GM23338 (cell line): ENCODE data around the gene MEMO1. TPM values are rescaled to one million over a fixed set of nuclear protein-coding genes. Genes with fewer than 3 reads are reported as not detected.

Experiments used
- ATAC-seq: fragments of 200-7000 bp; cut with Tn5 transposase; 3 replicates; pipeline ENCODE4 v1.9.1; 2020
- DNase-seq: peaks from one replicate; pipeline ENCODE4 v3.0.0-alpha.2; 2015; ENCODE audit warnings: low spot score
- H2AFZ ChIP-seq: fragments of 200-600 bp; sonication (generic); 2 replicates; pipeline ENCODE4 v1.8.0; 2016; ENCODE audit warnings: antibody characterized with exemption, mild to moderate bottlenecking, moderate library complexity
- H3F3A ChIP-seq: fragments of 200-600 bp; sonication (generic); replicated peaks from 2 replicates; pipeline ENCODE4 v1.8.0; 2017; ENCODE audit warnings: antibody characterized with exemption, mixed run types, low read depth
- H3K27ac ChIP-seq: fragments of 200-600 bp; sonication (generic); 2 replicates; pipeline ENCODE4 v1.6.1; 2016; ENCODE audit warnings: low read depth
- H3K27me3 ChIP-seq: fragments of 200-600 bp; sonication (generic); 2 replicates; pipeline ENCODE4 v1.8.0; 2016; ENCODE audit warnings: mild to moderate bottlenecking, mixed run types, moderate library complexity; ENCODE audit not compliant: insufficient read depth
- H3K36me3 ChIP-seq: fragments of 200-600 bp; sonication (generic); 2 replicates; pipeline ENCODE4 v1.8.0; 2016; ENCODE audit warnings: mild to moderate bottlenecking; ENCODE audit not compliant: insufficient read depth
- H3K4me1 ChIP-seq: fragments of 200-600 bp; sonication (generic); 2 replicates; pipeline ENCODE4 v1.8.0; 2016; ENCODE audit warnings: mild to moderate bottlenecking, moderate library complexity; ENCODE audit not compliant: insufficient read depth
- H3K4me2 ChIP-seq: fragments of 200-600 bp; sonication (generic); 2 replicates; pipeline ENCODE4 v1.7.1; 2017; ENCODE audit warnings: mixed run types
- H3K4me3 ChIP-seq: fragments of 200-600 bp; sonication (generic); 2 replicates; pipeline ENCODE4 v1.6.1; 2016; ENCODE audit warnings: mixed run types
- H3K79me2 ChIP-seq: fragments of 200-600 bp; sonication (generic); replicated peaks from 2 replicates; pipeline ENCODE4 v1.8.0; 2017; ENCODE audit warnings: mild to moderate bottlenecking; ENCODE audit not compliant: insufficient read depth
- H3K9me2 ChIP-seq: fragments of 200-600 bp; sonication (generic); 2 replicates; pipeline ENCODE4 v1.8.0; 2017; ENCODE audit not compliant: insufficient read depth
- H4K20me1 ChIP-seq: fragments of 200-600 bp; sonication (generic); replicated peaks from 2 replicates; pipeline ENCODE4 v1.8.0; 2017; ENCODE audit warnings: mild to moderate bottlenecking; ENCODE audit not compliant: insufficient read depth
- H3K27ac Mint-ChIP-seq: 2 replicates; pipeline ENCODE4 v1.8.0; 2020; ENCODE audit warnings: inconsistent platforms, mild to moderate bottlenecking, moderate library complexity, mixed read lengths
- H3K27me3 Mint-ChIP-seq: 3 replicates; pipeline ENCODE4 v1.8.0; 2022; ENCODE audit warnings: low read depth, mild to moderate bottlenecking, moderate library complexity, mixed read lengths, inconsistent platforms; ENCODE audit not compliant: insufficient read depth, poor library complexity
- H3K36me3 Mint-ChIP-seq: 3 replicates; pipeline ENCODE4 v1.8.0; 2021; ENCODE audit warnings: low read depth, mild to moderate bottlenecking, inconsistent platforms, moderate library complexity, mixed read lengths
- H3K4me1 Mint-ChIP-seq: 3 replicates; pipeline ENCODE4 v1.8.0; 2020; ENCODE audit warnings: mild to moderate bottlenecking, inconsistent platforms, mixed read lengths
- H3K4me3 Mint-ChIP-seq: 3 replicates; pipeline ENCODE4 v1.8.0; 2021; ENCODE audit warnings: moderate library complexity, mild to moderate bottlenecking, inconsistent platforms, mixed read lengths
- H3K9me3 Mint-ChIP-seq: 3 replicates; pipeline ENCODE4 v1.8.0; 2020; ENCODE audit warnings: moderate library complexity, mild to moderate bottlenecking, inconsistent platforms, mixed read lengths
- CREB1 ChIP-seq: fragments of 250-450 bp; sonication (Bioruptor Pico); IDR thresholded peaks from 2 replicates; pipeline ENCODE4 v1.5.0; 2020; ENCODE audit warnings: low read depth, mild to moderate bottlenecking, moderate library complexity
- EZH2 ChIP-seq: fragments of 200-600 bp; sonication (generic); IDR thresholded peaks from one replicate; pipeline ENCODE4 v1.8.0; 2017; ENCODE audit warnings: antibody characterized with exemption, mild to moderate bottlenecking, low read depth; ENCODE audit not compliant: unreplicated experiment
- EZH2phosphoT487 ChIP-seq: fragments of 200-600 bp; sonication (generic); IDR thresholded peaks from one replicate; pipeline ENCODE4 v1.8.1; 2018; ENCODE audit warnings: antibody characterized with exemption; ENCODE audit not compliant: unreplicated experiment
- JUNB ChIP-seq: IDR thresholded peaks from one replicate; pipeline ENCODE4 v1.6.1; 2016; ENCODE audit warnings: antibody characterized with exemption; ENCODE audit not compliant: unreplicated experiment
- NANOG ChIP-seq: IDR thresholded peaks from 2 replicates; pipeline ENCODE4 v1.6.1; 2016; ENCODE audit warnings: antibody characterized with exemption, borderline replicate concordance
- POLR2AphosphoS5 ChIP-seq: IDR thresholded peaks from 2 replicates; pipeline ENCODE4 v1.6.1; 2016; ENCODE audit warnings: antibody characterized with exemption, low read depth
- ZNF331 ChIP-seq: fragments of 250-450 bp; sonication (Bioruptor Pico); IDR thresholded peaks from 2 replicates; pipeline ENCODE4 v1.5.0; 2020; ENCODE audit warnings: low read depth, mild to moderate bottlenecking, moderate library complexity
- polyA plus RNA-seq: library from polyadenylated mRNA; unstranded; fragments of >200 nt; fragmentation: Nextera tagmentation; extraction: Ambion mirVana; gene quantifications from 2 replicates; pipeline ENCODE4 v1.2.1, GENCODE V29; 2016
- total RNA-seq: library from RNA; depleted of rRNA; stranded (reverse); fragments of >200 nt; shearing (Covaris generic); gene quantifications from 2 replicates; pipeline ENCODE4 v1.2.3, GENCODE V29; 2014
- TF ChIP-seq, protein P1 (sequence below), 2 experiments: fragments of 200-600 bp in 1 of 2; sonication (generic) in 1 of 2; conservative IDR thresholded peaks; 2 replicates each; pipeline versions ENCODE4 v1.5.1 to v1.6.1; 2016 to 2017; ENCODE audit warnings: antibody characterized with exemption in 2 of 2, low read depth in 2 of 2, mild to moderate bottlenecking in 2 of 2, moderate library complexity in 1 of 2
- TF ChIP-seq, protein P2 (sequence below): fragments of 250-450 bp; sonication (Bioruptor Pico); IDR thresholded peaks from 2 replicates; pipeline ENCODE4 v1.5.0; 2020; ENCODE audit warnings: mild to moderate bottlenecking, moderate library complexity
- TF ChIP-seq, protein P3 (sequence below): IDR thresholded peaks from 2 replicates; pipeline ENCODE4 v1.6.1; 2016; ENCODE audit warnings: antibody characterized with exemption

MEMO1 gene
- total and polyA plus RNA-seq, 2 experiments from 2014 or later: 39.1 to 67.0 TPM

DNA sequence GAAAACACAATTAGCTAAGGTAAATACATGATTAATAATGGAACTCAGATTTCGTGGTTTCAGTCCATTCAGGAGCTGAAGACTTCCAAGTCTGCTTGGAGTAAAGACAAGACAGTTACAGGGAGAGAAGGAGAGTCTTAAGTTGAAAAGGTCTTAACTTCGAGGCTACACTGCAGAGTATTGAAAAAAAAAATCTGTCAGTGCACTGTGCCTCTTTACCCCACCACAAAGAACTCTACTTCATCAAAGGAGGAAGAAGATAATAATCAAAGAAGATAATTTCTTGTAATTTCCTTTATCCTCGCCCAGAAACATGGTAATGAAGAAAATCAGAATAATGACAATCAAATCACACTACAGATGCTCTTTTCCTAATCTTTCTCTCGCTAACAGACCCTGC, 75.4 kb downstream of the MEMO1 start:
- no peak overlapping the region for H2AFZ ChIP-seq
- TF ChIP-seq, protein P1, sequence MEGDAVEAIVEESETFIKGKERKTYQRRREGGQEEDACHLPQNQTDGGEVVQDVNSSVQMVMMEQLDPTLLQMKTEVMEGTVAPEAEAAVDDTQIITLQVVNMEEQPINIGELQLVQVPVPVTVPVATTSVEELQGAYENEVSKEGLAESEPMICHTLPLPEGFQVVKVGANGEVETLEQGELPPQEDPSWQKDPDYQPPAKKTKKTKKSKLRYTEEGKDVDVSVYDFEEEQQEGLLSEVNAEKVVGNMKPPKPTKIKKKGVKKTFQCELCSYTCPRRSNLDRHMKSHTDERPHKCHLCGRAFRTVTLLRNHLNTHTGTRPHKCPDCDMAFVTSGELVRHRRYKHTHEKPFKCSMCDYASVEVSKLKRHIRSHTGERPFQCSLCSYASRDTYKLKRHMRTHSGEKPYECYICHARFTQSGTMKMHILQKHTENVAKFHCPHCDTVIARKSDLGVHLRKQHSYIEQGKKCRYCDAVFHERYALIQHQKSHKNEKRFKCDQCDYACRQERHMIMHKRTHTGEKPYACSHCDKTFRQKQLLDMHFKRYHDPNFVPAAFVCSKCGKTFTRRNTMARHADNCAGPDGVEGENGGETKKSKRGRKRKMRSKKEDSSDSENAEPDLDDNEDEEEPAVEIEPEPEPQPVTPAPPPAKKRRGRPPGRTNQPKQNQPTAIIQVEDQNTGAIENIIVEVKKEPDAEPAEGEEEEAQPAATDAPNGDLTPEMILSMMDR (conservative IDR thresholded peaks at IDR 0.05; ENCODE audit: low read depth in 2 of 2): no peak
- TF ChIP-seq POLR2AphosphoS5 (no peak), NANOG (no peak), ZNF331 (CRISPR knock-in tag) (no peak), EZH2 (no peak), CREB1 (no peak), EZH2phosphoT487 (no peak), JUNB (no peak)
- TF ChIP-seq, protein P2, sequence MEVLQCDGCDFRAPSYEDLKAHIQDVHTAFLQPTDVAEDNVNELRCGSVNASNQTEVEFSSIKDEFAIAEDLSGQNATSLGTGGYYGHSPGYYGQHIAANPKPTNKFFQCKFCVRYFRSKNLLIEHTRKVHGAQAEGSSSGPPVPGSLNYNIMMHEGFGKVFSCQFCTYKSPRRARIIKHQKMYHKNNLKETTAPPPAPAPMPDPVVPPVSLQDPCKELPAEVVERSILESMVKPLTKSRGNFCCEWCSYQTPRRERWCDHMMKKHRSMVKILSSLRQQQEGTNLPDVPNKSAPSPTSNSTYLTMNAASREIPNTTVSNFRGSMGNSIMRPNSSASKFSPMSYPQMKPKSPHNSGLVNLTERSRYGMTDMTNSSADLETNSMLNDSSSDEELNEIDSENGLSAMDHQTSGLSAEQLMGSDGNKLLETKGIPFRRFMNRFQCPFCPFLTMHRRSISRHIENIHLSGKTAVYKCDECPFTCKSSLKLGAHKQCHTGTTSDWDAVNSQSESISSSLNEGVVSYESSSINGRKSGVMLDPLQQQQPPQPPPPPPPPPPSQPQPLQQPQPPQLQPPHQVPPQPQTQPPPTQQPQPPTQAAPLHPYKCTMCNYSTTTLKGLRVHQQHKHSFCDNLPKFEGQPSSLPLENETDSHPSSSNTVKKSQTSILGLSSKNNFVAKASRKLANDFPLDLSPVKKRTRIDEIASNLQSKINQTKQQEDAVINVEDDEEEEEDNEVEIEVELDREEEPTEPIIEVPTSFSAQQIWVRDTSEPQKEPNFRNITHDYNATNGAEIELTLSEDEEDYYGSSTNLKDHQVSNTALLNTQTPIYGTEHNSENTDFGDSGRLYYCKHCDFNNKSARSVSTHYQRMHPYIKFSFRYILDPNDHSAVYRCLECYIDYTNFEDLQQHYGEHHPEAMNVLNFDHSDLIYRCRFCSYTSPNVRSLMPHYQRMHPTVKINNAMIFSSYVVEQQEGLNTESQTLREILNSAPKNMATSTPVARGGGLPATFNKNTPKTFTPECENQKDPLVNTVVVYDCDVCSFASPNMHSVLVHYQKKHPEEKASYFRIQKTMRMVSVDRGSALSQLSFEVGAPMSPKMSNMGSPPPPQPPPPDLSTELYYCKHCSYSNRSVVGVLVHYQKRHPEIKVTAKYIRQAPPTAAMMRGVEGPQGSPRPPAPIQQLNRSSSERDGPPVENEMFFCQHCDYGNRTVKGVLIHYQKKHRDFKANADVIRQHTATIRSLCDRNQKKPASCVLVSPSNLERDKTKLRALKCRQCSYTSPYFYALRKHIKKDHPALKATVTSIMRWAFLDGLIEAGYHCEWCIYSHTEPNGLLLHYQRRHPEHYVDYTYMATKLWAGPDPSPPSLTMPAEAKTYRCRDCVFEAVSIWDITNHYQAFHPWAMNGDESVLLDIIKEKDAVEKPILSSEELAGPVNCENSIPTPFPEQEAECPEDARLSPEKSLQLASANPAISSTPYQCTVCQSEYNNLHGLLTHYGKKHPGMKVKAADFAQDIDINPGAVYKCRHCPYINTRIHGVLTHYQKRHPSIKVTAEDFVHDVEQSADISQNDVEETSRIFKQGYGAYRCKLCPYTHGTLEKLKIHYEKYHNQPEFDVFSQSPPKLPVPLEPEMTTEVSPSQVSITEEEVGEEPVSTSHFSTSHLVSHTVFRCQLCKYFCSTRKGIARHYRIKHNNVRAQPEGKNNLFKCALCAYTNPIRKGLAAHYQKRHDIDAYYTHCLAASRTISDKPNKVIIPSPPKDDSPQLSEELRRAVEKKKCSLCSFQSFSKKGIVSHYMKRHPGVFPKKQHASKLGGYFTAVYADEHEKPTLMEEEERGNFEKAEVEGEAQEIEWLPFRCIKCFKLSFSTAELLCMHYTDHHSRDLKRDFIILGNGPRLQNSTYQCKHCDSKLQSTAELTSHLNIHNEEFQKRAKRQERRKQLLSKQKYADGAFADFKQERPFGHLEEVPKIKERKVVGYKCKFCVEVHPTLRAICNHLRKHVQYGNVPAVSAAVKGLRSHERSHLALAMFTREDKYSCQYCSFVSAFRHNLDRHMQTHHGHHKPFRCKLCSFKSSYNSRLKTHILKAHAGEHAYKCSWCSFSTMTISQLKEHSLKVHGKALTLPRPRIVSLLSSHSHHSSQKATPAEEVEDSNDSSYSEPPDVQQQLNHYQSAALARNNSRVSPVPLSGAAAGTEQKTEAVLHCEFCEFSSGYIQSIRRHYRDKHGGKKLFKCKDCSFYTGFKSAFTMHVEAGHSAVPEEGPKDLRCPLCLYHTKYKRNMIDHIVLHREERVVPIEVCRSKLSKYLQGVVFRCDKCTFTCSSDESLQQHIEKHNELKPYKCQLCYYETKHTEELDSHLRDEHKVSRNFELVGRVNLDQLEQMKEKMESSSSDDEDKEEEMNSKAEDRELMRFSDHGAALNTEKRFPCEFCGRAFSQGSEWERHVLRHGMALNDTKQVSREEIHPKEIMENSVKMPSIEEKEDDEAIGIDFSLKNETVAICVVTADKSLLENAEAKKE (CRISPR knock-in tag): no peak
- TF ChIP-seq, protein P3, sequence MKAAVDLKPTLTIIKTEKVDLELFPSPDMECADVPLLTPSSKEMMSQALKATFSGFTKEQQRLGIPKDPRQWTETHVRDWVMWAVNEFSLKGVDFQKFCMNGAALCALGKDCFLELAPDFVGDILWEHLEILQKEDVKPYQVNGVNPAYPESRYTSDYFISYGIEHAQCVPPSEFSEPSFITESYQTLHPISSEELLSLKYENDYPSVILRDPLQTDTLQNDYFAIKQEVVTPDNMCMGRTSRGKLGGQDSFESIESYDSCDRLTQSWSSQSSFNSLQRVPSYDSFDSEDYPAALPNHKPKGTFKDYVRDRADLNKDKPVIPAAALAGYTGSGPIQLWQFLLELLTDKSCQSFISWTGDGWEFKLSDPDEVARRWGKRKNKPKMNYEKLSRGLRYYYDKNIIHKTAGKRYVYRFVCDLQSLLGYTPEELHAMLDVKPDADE: no peak
- no peak overlapping the region for H3K4me3 Mint-ChIP-seq
- no peaks in the 10 kb centered on the region for H3K9me3 Mint-ChIP-seq
- H3K36me3 ChIP-seq: no peaks in the 10 kb centered on the region; the same call in 1 of the 2 replicates
- no peaks in the 10 kb centered on the region for H3K4me1 ChIP-seq
- H3K27me3 Mint-ChIP-seq: no peaks in the 10 kb centered on the region
- ATAC-seq (no peak), DNase-seq (no peak)
- H3F3A ChIP-seq: no peaks in the 10 kb centered on the region
- H3K4me2 ChIP-seq: no peak overlapping the region
- H3K27ac ChIP-seq: no peak overlapping the region
- H4K20me1 ChIP-seq: peaks cover 6% of the 10 kb centered on the region; the same call in 1 of the 2 replicates
- H3K27ac Mint-ChIP-seq: no peak overlapping the region
- no peak overlapping the region for H3K4me3 ChIP-seq
- H3K36me3 Mint-ChIP-seq: peaks cover under 1% of the 10 kb centered on the region; the same call in 1 of the 3 replicates
- no peaks in the 10 kb centered on the region for H3K4me1 Mint-ChIP-seq
- no peaks in the 10 kb centered on the region for H3K9me2 ChIP-seq
- peaks cover 35% of the 10 kb centered on the region; the same call in 1 of the 2 replicates for H3K79me2 ChIP-seq
- no peaks in the 10 kb centered on the region for H3K27me3 ChIP-seq
